Measurements from ENCODE around the gene MACROD2. TPM values are rescaled to one million over a fixed set of nuclear protein-coding genes. Genes with fewer than 3 reads are reported as not detected.

The MACROD2 gene
- total RNA-seq, 1 donor from 2014 or later = 0.23 TPM

DNA sequence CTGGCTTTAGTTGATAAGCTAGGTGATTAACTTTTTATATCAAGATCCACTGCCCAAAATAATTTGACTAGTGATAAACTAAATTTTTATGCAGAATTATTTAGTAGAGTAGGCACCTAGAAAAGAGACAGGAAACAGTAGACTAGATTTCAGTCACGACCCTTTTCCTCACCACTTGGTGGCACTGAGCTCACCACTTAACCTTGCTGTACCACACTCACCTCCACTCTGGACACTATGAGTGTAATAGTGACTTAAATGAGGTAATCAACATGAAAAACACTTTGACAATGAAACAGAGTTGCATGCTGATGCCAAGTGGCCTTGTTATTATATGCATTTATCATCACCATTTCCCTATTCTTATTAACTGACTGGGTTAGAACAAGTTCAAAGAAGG lies 1847.6 kb downstream of the MACROD2 start:
- no peak for DNase-seq (ENCODE audit: low read depth)
- TF ChIP-seq, protein P1, sequence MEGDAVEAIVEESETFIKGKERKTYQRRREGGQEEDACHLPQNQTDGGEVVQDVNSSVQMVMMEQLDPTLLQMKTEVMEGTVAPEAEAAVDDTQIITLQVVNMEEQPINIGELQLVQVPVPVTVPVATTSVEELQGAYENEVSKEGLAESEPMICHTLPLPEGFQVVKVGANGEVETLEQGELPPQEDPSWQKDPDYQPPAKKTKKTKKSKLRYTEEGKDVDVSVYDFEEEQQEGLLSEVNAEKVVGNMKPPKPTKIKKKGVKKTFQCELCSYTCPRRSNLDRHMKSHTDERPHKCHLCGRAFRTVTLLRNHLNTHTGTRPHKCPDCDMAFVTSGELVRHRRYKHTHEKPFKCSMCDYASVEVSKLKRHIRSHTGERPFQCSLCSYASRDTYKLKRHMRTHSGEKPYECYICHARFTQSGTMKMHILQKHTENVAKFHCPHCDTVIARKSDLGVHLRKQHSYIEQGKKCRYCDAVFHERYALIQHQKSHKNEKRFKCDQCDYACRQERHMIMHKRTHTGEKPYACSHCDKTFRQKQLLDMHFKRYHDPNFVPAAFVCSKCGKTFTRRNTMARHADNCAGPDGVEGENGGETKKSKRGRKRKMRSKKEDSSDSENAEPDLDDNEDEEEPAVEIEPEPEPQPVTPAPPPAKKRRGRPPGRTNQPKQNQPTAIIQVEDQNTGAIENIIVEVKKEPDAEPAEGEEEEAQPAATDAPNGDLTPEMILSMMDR (conservative IDR thresholded peaks at IDR 0.05; ENCODE audit: low read depth, low read length) = peak; percentile 47
- H3K4me3 ChIP-seq (ENCODE audit: low read depth, low read length) = no peak overlapping the region

DNA sequence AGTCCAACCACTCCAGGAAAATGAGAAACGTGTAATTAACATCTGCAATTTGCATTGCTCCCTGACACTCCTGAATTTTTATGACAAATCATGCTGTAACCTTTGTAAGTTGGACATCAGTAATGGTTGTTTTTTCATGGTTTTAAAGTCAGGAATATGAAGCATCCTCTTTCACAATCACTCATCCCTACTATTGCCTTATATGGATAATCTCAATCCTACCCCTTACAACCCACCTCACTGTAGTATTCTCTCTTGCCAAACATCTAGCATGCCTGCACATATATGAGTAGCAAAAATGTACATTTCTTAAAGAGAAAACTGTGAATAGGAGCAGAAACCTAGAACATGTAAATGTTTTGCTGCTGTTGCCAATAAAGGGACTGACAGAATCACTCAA lies 1848.5 kb downstream of the MACROD2 start:
- H3K4me3 ChIP-seq (ENCODE audit: low read depth, low read length) = no peak overlapping the region
- TF ChIP-seq, protein P1 (conservative IDR thresholded peaks at IDR 0.05; ENCODE audit: low read depth, low read length) = no peak
- no peak for DNase-seq (ENCODE audit: low read depth)

DNA sequence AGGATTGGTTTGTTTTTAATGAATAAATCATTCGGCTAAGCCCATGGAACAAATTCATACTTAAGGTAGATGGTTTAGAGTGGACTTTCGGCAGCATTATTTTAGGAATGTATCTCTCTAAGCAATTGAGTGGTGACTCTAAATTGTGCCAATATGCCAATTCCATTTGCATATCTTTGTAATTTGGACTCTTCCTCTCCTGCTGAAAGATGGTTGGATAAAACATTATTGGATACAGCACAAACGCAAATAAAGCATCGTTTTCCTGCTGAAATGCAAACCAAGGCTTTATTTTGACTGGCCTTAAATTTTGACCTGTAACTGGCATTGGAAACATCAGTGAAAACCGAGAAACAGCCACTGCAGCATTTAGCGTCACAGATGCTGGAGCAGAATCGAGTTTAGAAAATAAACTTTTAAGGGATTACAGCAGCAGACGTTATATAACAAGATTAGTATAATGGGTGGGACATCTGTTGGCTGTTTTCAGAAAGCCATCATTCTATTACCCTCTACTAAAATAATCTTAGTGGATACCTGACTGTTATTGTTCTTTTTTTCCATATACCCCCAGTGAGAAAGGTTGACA lies 1852.0 kb downstream of the MACROD2 start:
- DNase-seq (ENCODE audit: low read depth) = no peak
- TF ChIP-seq, protein P1 (conservative IDR thresholded peaks at IDR 0.05; ENCODE audit: low read depth, low read length) = no peak
- no peak overlapping the region for H3K4me3 ChIP-seq (ENCODE audit: low read depth, low read length)

DNA sequence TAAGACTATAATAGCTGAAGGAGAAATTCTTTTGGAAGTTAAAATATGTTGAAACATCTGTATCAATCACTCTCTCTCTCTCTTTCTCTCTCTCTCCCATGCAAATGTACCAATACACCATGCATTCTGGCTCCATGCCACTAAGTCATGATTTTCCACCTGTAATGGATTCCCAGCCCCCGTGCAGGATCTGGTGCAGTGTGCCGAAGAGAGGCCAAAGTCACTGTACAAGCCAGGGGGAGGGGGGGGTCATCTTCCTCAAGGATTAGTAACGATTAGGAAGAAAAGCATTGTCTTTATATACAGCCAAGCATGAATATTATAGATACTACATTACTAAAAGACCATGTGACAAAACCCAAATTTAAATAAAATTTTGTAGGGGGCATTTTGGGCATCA lies 1852.8 kb downstream of the MACROD2 start:
- DNase-seq (ENCODE audit: low read depth) = no peak
- H3K4me3 ChIP-seq (ENCODE audit: low read depth, low read length) = no peak overlapping the region
- TF ChIP-seq, protein P1 (conservative IDR thresholded peaks at IDR 0.05; ENCODE audit: low read depth, low read length) = no peak

DNA sequence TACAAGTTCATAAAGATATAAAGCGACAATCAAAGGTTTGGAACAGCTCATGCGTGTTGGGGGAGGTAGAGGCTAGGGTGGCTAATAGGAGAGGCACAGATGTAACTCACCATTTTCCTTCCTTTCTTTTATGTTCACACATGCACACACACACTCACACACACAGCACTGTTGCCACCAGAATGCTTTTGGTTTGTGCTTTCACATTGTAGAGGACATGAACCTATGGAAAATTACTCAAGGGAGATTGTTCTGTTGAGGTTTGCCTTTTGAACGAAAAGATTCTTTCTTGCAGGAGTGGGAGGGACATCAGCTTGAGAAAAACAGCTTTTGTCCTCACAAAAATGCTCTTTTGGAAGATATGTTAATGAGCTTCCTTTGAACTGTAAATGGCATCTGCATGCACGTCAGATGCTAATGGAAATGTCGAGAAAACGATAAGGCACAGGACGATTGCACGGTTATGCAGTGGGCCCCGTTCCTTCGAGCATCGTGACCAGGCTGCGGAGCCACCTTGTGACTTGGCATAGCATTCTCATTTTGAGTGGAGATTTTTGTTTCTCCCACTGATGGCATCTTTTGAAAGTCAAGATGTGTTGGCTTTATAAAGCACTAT lies 1853.8 kb downstream of the MACROD2 start:
- DNase-seq (ENCODE audit: low read depth) = no peak
- no peak overlapping the region for H3K4me3 ChIP-seq (ENCODE audit: low read depth, low read length)
- TF ChIP-seq, protein P1 (conservative IDR thresholded peaks at IDR 0.05; ENCODE audit: low read depth, low read length) = no peak

DNA sequence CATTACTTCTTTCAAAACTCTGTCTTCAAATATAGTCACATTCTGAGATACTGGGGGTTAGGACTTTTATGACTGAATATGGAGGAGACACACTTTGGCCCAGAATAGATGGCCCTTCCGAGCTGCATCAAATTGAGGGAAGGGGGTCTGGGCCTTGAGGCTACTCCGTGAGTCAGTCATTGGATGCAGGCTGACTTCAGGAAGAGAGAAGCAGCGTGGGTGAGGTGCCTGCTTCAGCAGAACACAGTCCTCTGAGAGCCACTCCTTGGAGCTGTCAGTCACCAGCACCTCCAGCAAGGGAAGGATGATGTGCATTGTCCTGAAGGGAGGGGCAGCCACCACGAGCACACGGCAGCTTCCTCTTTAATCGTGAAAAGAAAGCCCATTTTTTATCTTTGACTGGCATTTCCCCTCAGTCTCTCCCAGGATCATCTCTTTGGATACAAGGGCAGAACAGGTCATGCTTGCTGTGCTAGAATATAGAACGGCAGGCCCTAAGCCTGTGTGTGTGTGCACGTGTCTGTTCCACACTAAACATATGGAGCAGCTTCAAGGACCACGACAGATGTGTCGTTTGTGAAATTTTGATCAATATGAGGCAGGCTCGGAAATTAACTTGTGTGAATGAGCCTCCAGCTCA lies 1856.4 kb downstream of the MACROD2 start:
- H3K4me3 ChIP-seq (ENCODE audit: low read depth, low read length) = no peak overlapping the region
- DNase-seq (ENCODE audit: low read depth) = no peak
- TF ChIP-seq, protein P1 (conservative IDR thresholded peaks at IDR 0.05; ENCODE audit: low read depth, low read length) = no peak

Measured in epithelial cell of proximal tubule (primary cell).